H1 (cell line): ENCODE measurements around the gene SIMC1. TPM values are rescaled to one million over a fixed set of nuclear protein-coding genes. Genes with fewer than 3 reads are reported as not detected.

Source experiments
- CTCF ChIA-PET: fragments of 300-600 bp; sonication (Branson Sonifier 250); formaldehyde crosslinking; loops from one replicate; lab custom pipeline; 2021; ENCODE audit not compliant: partially characterized antibody; lab: Charles Lee
- POLR2A ChIA-PET: fragments of 300-600 bp; sonication (Branson Sonifier 250); formaldehyde crosslinking; loops from one replicate; lab custom pipeline; 2021; ENCODE audit warnings: inconsistent platforms; ENCODE audit not compliant: partially characterized antibody; lab: Charles Lee
- DNase-seq, 2 experiments: peaks; one replicate each; pipeline versions ENCODE4 v3.0.0 to v3.0.0-alpha.2; 2010 to 2022; ENCODE audit warnings: low spot score in 2 of 2, low read depth in 1 of 2, mixed read lengths in 1 of 2
- FAIRE-seq: peaks from 2 replicates; lab custom pipeline; 2011; peaks lifted over from hg19 to GRCh38; lab: Jason Lieb, UNC
- H2AFZ ChIP-seq: 2 replicates; pipeline ENCODE4 v1.8.1; 2012; ENCODE audit warnings: low read length, inconsistent platforms
- H2AK5ac ChIP-seq: 2 replicates; pipeline ENCODE4 v1.6.1; 2013; ENCODE audit warnings: low read depth, low read length
- H2BK120ac ChIP-seq: replicated peaks from 2 replicates; pipeline ENCODE3; 2013; ENCODE audit warnings: low read depth, low read length, inconsistent platforms
- H2BK12ac ChIP-seq: 2 replicates; pipeline ENCODE4 v1.6.1; 2013; ENCODE audit warnings: low read depth, low read length
- H2BK15ac ChIP-seq: 2 replicates; pipeline ENCODE4 v1.6.1; 2013; ENCODE audit warnings: low read length
- H2BK20ac ChIP-seq: 2 replicates; pipeline ENCODE4 v1.6.1; 2013; ENCODE audit warnings: low read length
- H2BK5ac ChIP-seq: 2 replicates; pipeline ENCODE4 v1.6.1; 2013; ENCODE audit warnings: low read depth, low read length
- H3K14ac ChIP-seq: 2 replicates; pipeline ENCODE4 v1.6.1; 2013; ENCODE audit warnings: inconsistent platforms; ENCODE audit not compliant: insufficient read length
- H3K18ac ChIP-seq: 2 replicates; pipeline ENCODE4 v1.6.1; 2013; ENCODE audit warnings: low read length; ENCODE audit errors: extremely low read depth
- H3K23ac ChIP-seq: 2 replicates; pipeline ENCODE4 v1.6.1; 2013; ENCODE audit warnings: inconsistent platforms; ENCODE audit not compliant: insufficient read length
- H3K23me2 ChIP-seq: 2 replicates; pipeline ENCODE4 v1.6.1; 2013; ENCODE audit warnings: low read depth, low read length
- H3K27ac ChIP-seq: 2 replicates; pipeline ENCODE4 v1.6.1; 2011; ENCODE audit warnings: low read depth, low read length, inconsistent platforms
- H3K27me3 ChIP-seq, 4 experiments: replicated peaks in 1 of 4; 1 replicate in 1 of 4; 2 replicates in 3 of 4; pipeline versions ENCODE4 v1.6.1 to v1.8.1; 2011 to 2013; ENCODE audit warnings: low read length in 3 of 4, mild to moderate bottlenecking in 3 of 4, inconsistent platforms in 2 of 4, mixed read lengths in 2 of 4, moderate library complexity in 1 of 4; ENCODE audit not compliant: control insufficient read depth in 3 of 4, insufficient read depth in 3 of 4; ENCODE audit errors: extremely low read depth in 1 of 4
- H3K36me3 ChIP-seq, 4 experiments: 2 replicates each; pipeline versions ENCODE4 v1.6.1 to v1.8.1; 2011 to 2013; ENCODE audit warnings: mild to moderate bottlenecking in 4 of 4, low read length in 3 of 4, moderate library complexity in 2 of 4, control low read depth in 1 of 4, inconsistent platforms in 1 of 4; ENCODE audit not compliant: insufficient read depth in 4 of 4, control insufficient read depth in 2 of 4
- H3K4ac ChIP-seq: replicated peaks from 2 replicates; pipeline ENCODE3; 2013; ENCODE audit warnings: low read length, low read depth, mixed read lengths, inconsistent platforms; ENCODE audit not compliant: insufficient read length
- H3K4me1 ChIP-seq, 4 experiments: replicated peaks in 1 of 4; 1 replicate in 1 of 4; 2 replicates in 3 of 4; pipeline versions ENCODE4 v1.6.1 to v1.8.1; 2011 to 2013; ENCODE audit warnings: low read length in 3 of 4, inconsistent platforms in 2 of 4, mixed read lengths in 1 of 4; ENCODE audit not compliant: insufficient read depth in 4 of 4, control insufficient read depth in 3 of 4
- H3K4me2 ChIP-seq, 2 experiments: 2 replicates each; pipeline versions ENCODE4 v1.6.1 to v1.8.1; 2011 to 2013; ENCODE audit warnings: low read depth in 2 of 2, low read length in 2 of 2, control low read depth in 1 of 2, inconsistent platforms in 1 of 2, mild to moderate bottlenecking in 1 of 2; ENCODE audit not compliant: insufficient read depth in 1 of 2
- H3K4me3 ChIP-seq, 4 experiments: fragments of 200-600, 300-600 bp in 1 of 4; sonication (generic), shearing (Covaris generic), sonication (Bioruptor Twin) in 1 of 4; 2 replicates each; pipeline versions ENCODE4 v1.5.1 to v1.8.1; 2011 to 2016; ENCODE audit warnings: low read length in 4 of 4, low read depth in 3 of 4, control low read depth in 2 of 4, inconsistent platforms in 2 of 4, mild to moderate bottlenecking in 2 of 4, mixed read lengths in 1 of 4, moderate library complexity in 1 of 4; ENCODE audit not compliant: insufficient read depth in 2 of 4; ENCODE audit errors: extremely low read depth in 1 of 4
- H3K56ac ChIP-seq: replicated peaks from 2 replicates; pipeline ENCODE3; 2013; ENCODE audit warnings: low read depth, mild to moderate bottlenecking, mixed read lengths, low read length, inconsistent platforms; ENCODE audit not compliant: insufficient read length
- H3K79me1 ChIP-seq: 2 replicates; pipeline ENCODE4 v1.6.1; 2013; ENCODE audit warnings: low read depth, low read length, control low read depth
- H3K79me2 ChIP-seq, 2 experiments: 2 replicates each; pipeline versions ENCODE4 v1.6.1 to v1.8.1; 2012 to 2013; ENCODE audit warnings: low read length in 2 of 2, mild to moderate bottlenecking in 2 of 2, inconsistent platforms in 1 of 2; ENCODE audit not compliant: insufficient read depth in 2 of 2, control insufficient read depth in 1 of 2
- H3K9ac ChIP-seq, 4 experiments: replicated peaks in 1 of 4; 1 replicate in 1 of 4; 2 replicates in 3 of 4; pipeline versions ENCODE4 v1.6.1 to v1.8.1; 2011 to 2013; ENCODE audit warnings: low read depth in 3 of 4, low read length in 3 of 4, control low read depth in 2 of 4, mild to moderate bottlenecking in 2 of 4, moderate library complexity in 2 of 4, inconsistent platforms in 1 of 4; ENCODE audit errors: extremely low read depth in 1 of 4
- H3K9me3 ChIP-seq, 2 experiments: 2 replicates each; pipeline versions ENCODE4 v1.6.1 to v1.8.1; 2012 to 2013; ENCODE audit warnings: mild to moderate bottlenecking in 2 of 2, moderate library complexity in 2 of 2, control low read depth in 1 of 2, inconsistent platforms in 1 of 2, low read depth in 1 of 2, low read length in 1 of 2, mixed read lengths in 1 of 2; ENCODE audit not compliant: insufficient read depth in 2 of 2
- H4K20me1 ChIP-seq, 2 experiments: replicated peaks in 1 of 2; 2 replicates each; pipeline versions ENCODE3 to v1.8.1; 2011 to 2013; ENCODE audit warnings: inconsistent platforms in 2 of 2, low read length in 2 of 2, mild to moderate bottlenecking in 1 of 2; ENCODE audit not compliant: insufficient read depth in 2 of 2, control insufficient read depth in 1 of 2
- H4K5ac ChIP-seq: 2 replicates; pipeline ENCODE4 v1.6.1; 2013; ENCODE audit warnings: low read length, low read depth, mixed read lengths, inconsistent platforms; ENCODE audit not compliant: insufficient read length
- H4K8ac ChIP-seq: 2 replicates; pipeline ENCODE4 v1.8.0; 2013; ENCODE audit warnings: mild to moderate bottlenecking, moderate library complexity, low read length, inconsistent platforms; ENCODE audit not compliant: insufficient read depth; ENCODE audit errors: extremely low read depth
- H4K91ac ChIP-seq: replicated peaks from 2 replicates; pipeline ENCODE3; 2013; ENCODE audit warnings: low read length, mixed read lengths, inconsistent platforms; ENCODE audit not compliant: insufficient read length
- BACH1 ChIP-seq: IDR thresholded peaks from 2 replicates; pipeline ENCODE4 v1.6.1; 2012; ENCODE audit warnings: low read length, improper control_type of control experiment
- CHD2 ChIP-seq: IDR thresholded peaks from 2 replicates; pipeline ENCODE4 v1.6.1; 2012; ENCODE audit warnings: low read length, improper control_type of control experiment
- E2F6 ChIP-seq: IDR thresholded peaks from 2 replicates; pipeline ENCODE4 v1.6.1; 2012; ENCODE audit warnings: inconsistent platforms
- JUN ChIP-seq: IDR thresholded peaks from 2 replicates; pipeline ENCODE4 v1.6.1; 2011; ENCODE audit warnings: low read depth, mild to moderate bottlenecking, improper control_type of control experiment, low read length
- KDM5A ChIP-seq: fragments of 200-600 bp; IDR thresholded peaks from 2 replicates; pipeline ENCODE4 v1.7.1; 2012; ENCODE audit warnings: mild to moderate bottlenecking, low read length, inconsistent platforms, mixed read lengths
- POLR2A ChIP-seq, 2 experiments: IDR thresholded peaks; 1 replicate in 1 of 2; 2 replicates in 1 of 2; pipeline ENCODE4 v1.6.1; 2011; ENCODE audit warnings: low read depth in 2 of 2, low read length in 2 of 2, mild to moderate bottlenecking in 2 of 2; ENCODE audit errors: control extremely low read depth in 1 of 2
- RBBP5 ChIP-seq: IDR thresholded peaks from 2 replicates; pipeline ENCODE4 v1.7.1; 2012; ENCODE audit warnings: low read depth, mild to moderate bottlenecking, inconsistent platforms, low read length, moderate library complexity, borderline replicate concordance
- SAP30 ChIP-seq: fragments of 300-600 bp; sonication (generic); IDR thresholded peaks from 2 replicates; pipeline ENCODE4 v1.7.1; 2012; ENCODE audit warnings: low read length, moderate library complexity, mild to moderate bottlenecking, inconsistent platforms; ENCODE audit not compliant: insufficient read depth, insufficient replicate concordance
- SIN3A ChIP-seq, 2 experiments: IDR thresholded peaks in 1 of 2; conservative IDR thresholded peaks in 1 of 2; 2 replicates each; pipeline ENCODE4 v1.6.1; 2011 to 2012; ENCODE audit warnings: low read length in 2 of 2, improper control_type of control experiment in 1 of 2, low read depth in 1 of 2, mild to moderate bottlenecking in 1 of 2
- SP2 ChIP-seq: IDR thresholded peaks from 2 replicates; pipeline ENCODE4 v1.6.1; 2012; ENCODE audit warnings: mild to moderate bottlenecking, low read length, inconsistent platforms
- TEAD4 ChIP-seq: IDR thresholded peaks from 2 replicates; pipeline ENCODE4 v1.6.1; 2012; ENCODE audit warnings: low read depth, low read length, inconsistent platforms, mixed read lengths
- WGBS, 2 experiments: shearing (Covaris generic) in 1 of 2; methylation state at CpG; one replicate each; pipeline versions ENCODE4 v1.1.6 to v1.1.7; 2013 to 2015; ENCODE audit warnings: low lambda C conversion rate in 2 of 2, mixed read lengths in 2 of 2, inconsistent platforms in 1 of 2, low coverage in 1 of 2, missing lambda C conversion rate in 1 of 2; ENCODE audit not compliant: insufficient replicate concordance in 2 of 2, insufficient coverage in 1 of 2, insufficient read length in 1 of 2; ENCODE audit errors: extremely low coverage in 1 of 2, missing lambda C conversion rate in 1 of 2; 5-methylcytosine and 5-hydroxymethylcytosine counted together
- polyA plus RNA-seq, 7 experiments: library from polyadenylated mRNA; depleted of rRNA in 3 of 7; stranded (reverse) in 5 of 7; unstranded in 2 of 7; fragments of >200 nt in 5 of 7; fragments of 200-250 nt in 2 of 7; gene quantifications; 1 replicate in 5 of 7; 2 replicates in 1 of 7; 4 replicates in 1 of 7; pipeline versions ENCODE4 v1.2.1 to v1.2.3, GENCODE V29; 2011 to 2013; ENCODE audit warnings: missing spikeins in 2 of 7, mixed read lengths in 2 of 7
- total RNA-seq: library from RNA; stranded (reverse); fragmentation: NEBNext Ultra II Directional; extraction: Animal tissue kit (Norgen Biotek cat#: 25700); gene quantifications from 2 replicates; pipeline ENCODE4 v1.2.1, GENCODE V29; 2021

Gene SIMC1
- total and polyA plus RNA-seq, 2 of the 8 experiments (the other 6 are each of a cell fraction or from before 2014, with no cell fraction given), result 12.3 to 21.2 TPM

- Histone ChIP-seq H4K20me1 (peaks cover 0 to 3% of the 10 kb centered on the region in 2 experiments), H2AFZ (no peak overlapping the region), H2BK12ac (no peak overlapping the region), H3K79me1 (no peaks in the 10 kb centered on the region), H4K8ac (no peak overlapping the region), H2AK5ac (no peak overlapping the region), H2BK20ac (no peak overlapping the region), H3K9me3 (no peaks in the 10 kb centered on the region), H3K27ac (no peak overlapping the region), H3K56ac (no peak overlapping the region), H3K4ac (no peak overlapping the region), H3K79me2 (no peaks in the 10 kb centered on the region), H3K4me1 (no peaks in the 10 kb centered on the region), H4K91ac (no peak overlapping the region), H3K18ac (no peak overlapping the region), H3K23ac (no peak overlapping the region), H3K36me3 (peaks cover 0 to 6% (median 3%) of the 10 kb centered on the region in 4 experiments; a peak in 3 of 8 replicates), H3K27me3 (peaks cover 0 to 5% (median 2%) of the 10 kb centered on the region in 4 experiments; a peak in 5 of 7 replicates), H2BK5ac (no peak overlapping the region), H2BK120ac (no peak overlapping the region), H3K4me2 (no peak overlapping the region), H3K23me2 (peaks cover 3% of the 10 kb centered on the region; the same call in 1 of the 2 replicates), H3K9ac (no peak overlapping the region), H3K4me3 (no peak overlapping the region), H3K14ac (no peak overlapping the region), H4K5ac (no peak overlapping the region), H2BK15ac (no peak overlapping the region)
- ChIA-PET CTCF (interaction anchor here (1.0 to 1.1 kb wide), 2 partner anchors 17 to 642 kb away, joined by 3 to 4 read pairs; no protein-coding TSS in a partner anchor), POLR2A (interaction anchor here (1.2 to 10.1 kb wide), 3 partner anchors 10 to 164 kb away, joined by 3 to 93 read pairs (median 15); partner anchors contain the start of genes HIGD2A, KIAA1191 and NOP16)
- FAIRE-seq, result no peak
- DNase-seq, result no peak
- 88% methylated on average over 13 of the region's 13 CpGs; no CpG with 5 or more reads in 1 of the 2 experiments for WGBS, 2 experiments
- no peak for TF ChIP-seq TEAD4
- no peak for TF ChIP-seq JUN
- TF ChIP-seq E2F6, result no peak
- no peak for TF ChIP-seq KDM5A
- no peak for TF ChIP-seq RBBP5
- TF ChIP-seq BACH1, result no peak
- TF ChIP-seq CHD2, result no peak
- TF ChIP-seq SAP30, result no peak
- TF ChIP-seq SP2, result no peak
- TF ChIP-seq POLR2A (IDR thresholded peaks at IDR 0.05; ENCODE audit: control extremely low read depth in 1 of 2, low read depth in 2 of 2, low read length in 2 of 2), result no peak
- no peak for TF ChIP-seq SIN3A (conservative IDR thresholded peaks at IDR 0.05 in 1 of 2, IDR thresholded peaks at IDR 0.05 in 1 of 2; ENCODE audit: low read depth in 1 of 2, low read length in 2 of 2)
These were observed 133.7 kb downstream of the SIMC1 start for GRCh38 chr5:176371621-176372539.
